GM21529 (cell line): ENCODE data around the gene SIGLEC12.
"Not testable (repeated sequence)": the region's sequence is repeated elsewhere in the genome, so short reads cannot be mapped to it uniquely, and the experiment has no call there.

Experiments
- ATAC-seq: cut with Tn5 transposase; IDR thresholded peaks from one replicate; pipeline ENCODE4 v1.9.1; 2021; ENCODE audit not compliant: unreplicated experiment

The SIGLEC12 gene

DNA sequence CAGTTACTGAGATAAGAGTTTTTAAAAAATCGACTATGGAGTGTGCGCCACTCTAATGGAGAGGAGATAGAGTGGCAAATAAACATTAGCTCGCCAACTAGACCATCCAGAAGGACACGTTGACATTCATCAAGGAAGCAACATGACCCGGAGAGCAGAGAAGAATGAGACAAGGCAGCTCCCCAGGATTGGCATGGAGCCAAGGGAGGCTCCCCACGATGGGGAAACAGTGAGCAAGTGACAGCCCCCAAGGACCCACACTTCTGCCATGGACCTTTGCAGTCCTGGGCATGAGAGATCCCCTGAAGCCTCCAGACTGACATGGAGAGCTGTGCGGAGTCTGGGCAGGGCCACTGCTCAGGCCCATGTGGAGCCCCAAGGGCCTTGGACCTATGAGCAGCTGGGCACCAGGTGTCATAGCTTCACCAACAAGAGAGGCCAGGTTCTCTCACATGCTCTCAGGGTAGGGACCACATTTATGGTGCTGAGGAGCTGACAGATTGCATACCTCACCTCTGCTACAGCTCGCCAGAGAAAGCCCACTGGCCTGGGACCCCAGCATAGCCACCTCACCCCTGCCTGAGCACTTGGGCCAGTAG, 23.2 kb upstream of the SIGLEC12 start:
- ATAC-seq, result no peak

DNA sequence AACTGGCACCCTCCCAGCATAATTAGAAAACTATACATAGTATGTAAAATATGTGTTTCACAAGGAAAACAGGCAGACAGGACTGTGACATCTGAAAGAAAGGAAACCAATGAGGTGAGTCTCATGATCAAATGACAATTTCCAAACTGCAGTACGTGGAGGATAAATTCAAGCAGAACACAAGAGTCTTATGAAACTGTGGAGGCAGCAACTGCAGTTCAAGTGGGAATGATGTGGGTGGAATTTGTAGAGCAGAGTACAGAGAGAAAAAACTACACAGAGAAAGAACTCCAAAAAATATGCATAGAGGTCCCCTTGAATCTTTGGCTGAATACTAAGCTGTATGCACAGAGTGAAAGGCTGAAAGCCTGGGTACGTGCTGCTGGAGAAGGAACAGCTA, 20.2 kb upstream of the SIGLEC12 start:
- no peak for ATAC-seq

DNA sequence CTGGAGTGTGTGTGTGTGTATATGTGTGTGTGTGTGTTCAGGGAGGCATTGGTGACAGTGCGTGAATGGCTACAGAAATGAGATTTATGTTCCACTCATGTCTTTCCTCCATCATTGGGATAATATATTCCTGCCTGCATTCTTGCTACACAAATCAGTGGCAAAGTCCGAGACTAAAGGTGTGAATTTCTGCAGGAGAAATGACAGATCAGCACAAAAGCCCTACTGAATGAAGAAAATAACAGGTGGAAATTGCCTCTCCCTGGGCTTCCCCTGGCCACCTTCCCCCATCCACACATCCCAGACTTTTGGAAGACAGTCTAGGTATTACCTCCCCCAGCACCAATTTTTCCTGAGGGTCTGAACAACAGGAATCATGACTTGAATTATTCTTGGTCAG, 19.8 kb upstream of the SIGLEC12 start:
- ATAC-seq, result no peak

DNA sequence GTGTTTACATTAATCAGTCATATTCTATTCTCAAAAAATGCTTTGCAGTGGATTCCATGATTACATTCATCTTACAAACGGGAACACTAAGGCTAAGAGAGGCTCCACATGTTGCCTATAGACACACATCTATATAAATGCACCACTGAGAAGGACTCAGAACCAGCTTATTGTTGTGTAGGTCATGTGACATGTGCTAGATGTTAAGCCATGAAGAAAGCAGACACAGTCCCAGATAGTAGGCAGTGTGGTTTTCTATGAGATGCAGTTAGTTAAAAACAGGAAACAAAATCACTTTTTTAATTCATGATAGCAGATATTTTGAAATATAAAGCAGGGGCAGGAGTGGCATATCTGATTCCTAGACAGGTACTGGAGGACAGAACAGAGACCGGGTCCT, 19.1 kb upstream of the SIGLEC12 start:
- ATAC-seq, result no peak

DNA sequence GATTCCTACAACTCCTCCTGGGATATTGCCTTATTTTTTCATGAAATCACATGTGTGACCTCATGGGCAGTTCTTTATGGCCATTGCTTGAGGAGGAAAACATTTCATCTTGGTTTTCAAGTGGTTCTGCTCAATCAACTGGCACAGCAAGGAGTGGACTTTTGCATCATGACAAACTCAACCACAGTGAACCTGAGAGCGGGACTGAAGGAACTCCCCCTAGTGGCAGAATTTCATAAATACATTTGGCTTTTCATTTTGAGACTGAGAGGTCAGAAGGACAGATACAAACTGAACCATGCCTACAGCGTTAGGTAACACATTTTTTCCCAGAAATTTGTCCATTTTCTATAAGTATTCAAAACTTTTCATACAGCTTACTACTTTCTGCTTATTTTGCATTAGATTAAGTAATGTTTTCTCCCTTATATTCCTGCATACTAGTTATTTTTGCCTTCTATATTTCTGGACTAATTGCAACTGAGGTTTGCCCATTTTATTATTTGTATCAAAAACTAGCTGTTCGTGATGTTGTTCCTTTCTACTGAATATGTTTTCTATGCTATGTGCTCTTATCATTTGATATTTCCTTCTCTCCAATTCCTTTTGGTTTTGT, 13.4 kb upstream of the SIGLEC12 start:
- no peak for ATAC-seq

DNA sequence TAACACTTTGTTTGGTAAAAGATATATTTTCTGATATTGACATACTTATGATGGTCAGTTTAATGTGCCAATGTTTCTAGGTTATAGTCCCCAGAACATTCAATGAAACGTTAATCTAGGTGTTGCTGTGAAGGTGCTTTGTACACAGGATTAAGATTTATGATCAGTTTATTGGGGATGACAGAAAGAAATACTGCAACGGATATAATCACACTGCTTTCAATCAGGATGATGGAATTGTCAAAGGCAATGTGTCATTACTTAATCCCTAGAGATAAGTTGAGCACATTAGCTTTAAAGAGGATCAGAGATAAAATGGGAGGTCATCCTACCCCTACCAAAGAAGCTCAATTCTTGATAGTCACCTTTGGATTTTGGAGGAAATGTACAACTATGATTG, 12.4 kb upstream of the SIGLEC12 start:
- ATAC-seq, result no peak

DNA sequence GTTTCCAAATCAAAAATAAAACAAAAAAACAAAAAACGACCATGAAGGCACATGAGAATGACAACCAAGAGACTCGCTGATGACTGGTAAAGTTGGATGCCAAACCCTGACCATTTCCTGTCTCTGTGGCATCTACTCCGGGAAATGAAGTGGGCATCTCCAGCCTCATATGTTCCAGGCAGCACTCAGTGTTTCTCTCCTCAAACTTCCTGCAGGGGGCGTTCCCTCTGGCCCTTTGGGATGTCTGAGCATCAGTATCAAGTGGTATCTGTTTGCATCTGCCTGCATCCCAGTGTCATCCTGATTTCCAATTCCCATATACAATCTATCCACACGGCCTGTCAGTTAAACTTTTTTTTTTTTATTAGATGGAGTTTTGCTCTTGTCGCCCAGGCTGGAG, 9.8 kb upstream of the SIGLEC12 start:
- ATAC-seq, result no peak

DNA sequence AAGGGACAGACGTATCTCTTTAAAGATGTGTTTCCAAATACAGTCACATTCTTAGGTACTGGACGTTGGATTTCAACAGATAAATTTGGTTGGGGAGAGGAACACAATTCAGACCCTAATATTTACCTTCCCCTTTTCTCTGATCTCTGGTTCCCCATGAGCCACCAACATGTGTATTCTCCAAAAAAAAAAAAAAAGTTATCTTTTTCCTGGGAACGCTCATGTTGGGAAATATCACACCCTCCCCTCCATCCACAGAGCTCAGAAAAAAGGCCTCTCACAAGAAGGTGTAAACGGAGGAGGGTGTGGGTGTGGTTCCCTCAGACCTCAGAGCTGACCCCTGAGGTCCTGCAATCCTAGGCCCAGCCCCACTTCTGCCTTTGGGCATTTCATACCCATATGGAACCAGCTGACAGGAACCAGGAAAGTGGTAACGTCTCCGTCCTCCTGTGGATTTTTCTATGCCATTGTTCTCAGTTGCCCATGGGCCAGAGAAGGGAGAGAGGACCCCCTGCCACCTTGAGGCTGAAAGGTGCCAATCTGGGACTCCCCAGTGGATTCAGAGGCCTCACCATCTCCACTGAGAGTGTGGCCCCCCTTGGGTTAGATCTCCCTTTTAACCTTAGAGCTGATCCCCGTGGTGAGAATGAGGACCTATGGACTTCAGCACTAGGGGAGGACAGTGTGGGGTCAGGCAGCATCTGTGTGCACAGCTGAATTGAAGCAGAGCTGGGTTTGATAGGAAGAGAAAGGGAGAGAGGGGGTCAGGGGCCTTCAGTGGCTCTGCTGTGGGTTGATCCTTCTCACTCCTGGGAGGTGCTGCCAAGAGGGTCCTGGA, 8.4 kb upstream of the SIGLEC12 start:
- ATAC-seq, result no peak

DNA sequence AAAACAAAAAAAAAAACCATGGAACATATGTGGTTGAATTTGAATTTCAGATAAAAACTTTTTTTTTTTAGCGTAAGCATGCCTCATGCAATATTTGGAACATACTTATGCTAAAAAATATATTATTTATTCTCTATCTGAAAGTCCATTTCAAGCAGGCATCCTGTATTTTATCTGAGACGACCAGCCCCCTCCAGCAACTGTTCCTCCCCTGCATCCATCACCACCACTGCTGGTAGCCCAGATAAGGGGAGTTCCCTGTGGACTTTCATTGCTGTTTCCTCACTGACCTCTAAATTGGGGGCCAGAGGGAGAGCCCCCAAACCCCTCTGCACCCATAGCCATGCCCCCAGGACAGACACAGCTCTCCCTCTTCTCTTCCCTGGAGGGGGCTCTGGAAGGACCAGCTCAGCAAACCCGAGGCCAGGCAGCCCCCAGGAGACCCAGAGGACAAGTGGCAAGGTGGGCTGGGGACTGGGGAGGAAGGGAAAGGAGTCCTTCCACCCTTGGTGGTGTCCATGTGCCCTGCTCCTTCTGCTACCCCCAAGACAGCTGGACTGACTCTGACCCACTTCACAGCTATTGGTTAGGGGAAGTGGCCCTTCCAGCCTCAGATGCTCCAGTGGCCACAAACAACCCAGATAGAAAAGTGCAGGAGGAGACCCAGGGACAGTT, 6.6 kb upstream of the SIGLEC12 start:
- ATAC-seq, result no peak

DNA sequence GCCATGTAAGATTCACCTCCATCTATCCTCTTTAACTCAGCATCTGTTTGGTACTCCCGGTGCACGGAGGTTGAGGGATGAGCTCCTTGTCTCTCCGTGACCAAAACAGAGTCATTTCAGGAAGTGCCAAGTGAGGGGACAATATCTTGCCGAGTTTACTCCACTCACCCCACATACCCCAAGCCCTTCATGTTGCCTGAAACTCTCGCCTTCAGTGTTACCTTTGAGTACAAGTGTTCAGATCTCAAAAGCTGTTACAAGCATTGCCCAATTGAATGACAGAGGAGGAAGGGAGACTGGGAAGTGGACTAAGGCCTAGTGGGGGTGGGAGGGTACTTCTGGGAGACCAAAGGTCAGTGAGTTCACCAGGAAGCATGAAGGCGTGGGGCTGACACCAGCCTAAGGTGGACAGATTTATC, 6.0 kb upstream of the SIGLEC12 start:
- no peak for ATAC-seq

DNA sequence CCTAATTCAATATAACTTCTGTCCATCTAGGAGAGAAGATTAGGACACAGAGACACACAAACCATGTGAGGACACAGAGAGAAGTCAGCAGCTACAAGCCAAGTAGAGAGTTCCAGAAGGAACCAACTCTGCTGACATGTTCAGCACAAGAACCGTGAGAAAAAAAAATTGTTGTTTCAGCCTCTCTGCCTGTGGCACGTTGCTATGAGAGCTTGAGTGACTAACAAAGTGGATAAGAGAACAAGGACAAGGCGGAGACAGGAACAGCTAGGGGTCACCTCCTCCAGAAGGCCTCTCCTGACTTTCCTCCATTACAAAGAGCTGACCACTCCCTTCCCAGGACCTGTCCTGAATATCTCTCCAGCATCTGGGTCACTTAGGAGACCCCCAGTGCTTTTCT, 5.6 kb upstream of the SIGLEC12 start:
- ATAC-seq, result no peak

DNA sequence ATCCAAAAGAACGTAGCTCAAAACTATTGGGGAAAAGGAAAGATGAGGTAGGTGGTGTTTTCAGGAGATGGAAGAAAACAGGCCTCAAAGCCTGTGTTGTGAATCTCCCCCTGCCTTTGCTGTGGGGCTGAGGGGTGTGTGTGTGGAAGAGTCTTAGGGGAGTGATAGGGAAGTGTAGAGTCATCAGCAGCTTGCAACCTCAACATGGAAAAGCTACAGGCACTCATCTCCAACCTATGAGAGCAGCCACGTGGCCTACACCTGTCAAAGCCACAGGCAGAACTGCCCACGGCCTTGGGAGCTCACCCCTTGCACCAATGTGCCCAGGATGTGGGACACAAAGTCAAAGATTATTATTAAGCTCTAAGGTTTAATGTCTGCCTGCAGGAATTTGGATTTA, 4.3 kb upstream of the SIGLEC12 start:
- ATAC-seq, result no peak

DNA sequence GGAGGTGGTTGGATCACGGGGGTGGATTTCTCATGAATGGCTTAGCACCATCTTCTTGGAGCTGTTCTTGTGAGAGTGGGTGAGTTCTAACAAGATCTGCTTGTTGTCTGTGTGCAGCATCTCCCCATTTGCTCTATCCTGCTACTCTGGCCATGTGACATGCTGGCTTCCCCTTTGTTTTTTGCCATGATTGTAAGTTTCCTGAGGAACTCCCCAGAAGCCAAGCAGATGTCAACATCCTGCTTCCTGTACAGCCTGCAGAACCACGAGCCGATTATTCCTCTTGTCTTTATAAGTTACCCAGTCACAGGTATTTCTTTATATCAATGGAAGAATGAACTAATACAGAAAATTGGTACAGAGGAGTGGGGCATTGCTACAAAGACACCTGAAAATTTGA, 2.3 kb upstream of the SIGLEC12 start:
- no peak for ATAC-seq

DNA sequence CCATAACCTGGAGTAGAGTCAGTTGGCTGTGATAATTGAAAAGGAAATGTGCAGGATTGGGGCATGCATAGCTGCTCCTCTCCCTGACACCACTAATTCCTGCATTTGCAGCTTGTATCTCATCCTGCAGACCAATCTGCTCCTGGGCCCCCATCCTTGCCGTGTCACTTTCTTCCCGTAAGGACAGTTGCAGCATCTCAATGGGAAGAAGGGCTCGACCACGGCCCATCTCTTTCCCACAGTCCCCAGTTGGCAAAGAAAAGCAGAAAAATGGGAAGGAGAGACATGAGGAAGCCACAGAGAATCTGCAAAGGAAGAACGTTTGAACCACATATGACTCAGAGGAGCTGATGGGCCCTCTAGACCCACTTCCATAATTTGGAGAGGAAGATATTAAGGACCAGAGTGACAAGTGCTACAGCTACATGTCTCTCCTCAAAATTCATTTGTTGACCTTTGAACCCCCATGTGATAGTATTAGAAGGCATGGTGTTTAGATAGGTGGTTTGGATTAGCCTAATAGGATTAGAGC, 1.8 kb upstream of the SIGLEC12 start:
- ATAC-seq, result no peak

DNA sequence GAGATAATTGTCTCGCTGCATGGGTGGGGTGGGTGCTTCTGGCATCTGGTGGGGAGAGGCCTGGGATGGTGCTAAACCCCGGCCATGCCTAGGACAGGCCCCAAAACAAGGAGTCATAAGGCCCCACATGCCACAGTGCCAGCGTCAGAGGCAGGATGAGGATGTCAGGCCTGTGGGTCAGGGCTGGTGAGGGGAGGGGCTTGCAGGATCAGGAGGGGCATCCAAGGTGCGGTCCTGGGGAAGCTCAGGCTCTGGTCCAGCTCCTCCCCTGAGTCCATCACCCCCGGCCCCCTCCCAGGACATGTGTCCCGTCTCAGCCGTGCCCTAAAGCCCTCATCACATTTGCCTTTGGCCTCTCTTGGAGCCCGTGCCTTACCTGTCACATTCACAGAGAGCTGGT, 669 bp downstream of the SIGLEC12 start:
- not testable (repeated sequence) for ATAC-seq

DNA sequence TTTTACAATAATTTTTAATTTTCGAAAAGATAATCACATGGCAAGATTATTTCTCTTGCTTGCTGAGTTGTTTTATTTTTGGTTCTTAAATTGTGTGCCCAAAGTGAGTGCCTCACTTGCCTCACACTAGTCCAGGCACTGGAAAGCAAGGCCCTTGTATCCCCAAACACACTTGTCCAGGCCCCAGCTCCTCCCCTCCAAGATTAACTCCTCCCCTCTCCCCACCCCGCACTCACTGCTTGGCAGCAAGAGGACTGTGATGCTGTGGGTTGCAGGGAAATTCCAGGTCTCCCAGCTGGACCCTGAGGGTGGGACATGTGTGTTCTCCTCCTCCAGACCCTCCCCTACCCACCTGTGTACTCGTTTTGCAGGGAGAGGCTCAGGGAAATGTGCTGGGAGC, 3.9 kb downstream of the SIGLEC12 start:
- ATAC-seq, result no peak

DNA sequence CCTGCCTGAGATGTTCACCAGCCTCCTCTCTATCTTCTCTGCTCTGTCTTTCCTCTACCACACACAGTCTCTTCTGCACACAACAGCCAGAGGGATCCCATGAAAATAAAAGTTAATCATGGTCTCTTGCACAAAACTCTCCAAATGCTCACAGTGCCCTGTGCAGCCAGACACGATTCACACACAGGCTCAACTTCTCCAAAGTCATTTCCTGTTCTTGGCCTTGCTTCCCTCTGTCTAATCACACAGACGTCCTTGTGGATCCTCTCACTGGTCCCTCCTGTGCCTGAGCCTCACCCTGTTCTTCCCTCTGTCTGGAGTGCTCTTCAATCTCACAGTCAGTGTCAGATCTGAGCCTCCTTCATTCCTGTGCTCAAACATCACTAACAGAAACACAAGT, 7.8 kb downstream of the SIGLEC12 start:
- no peak for ATAC-seq

DNA sequence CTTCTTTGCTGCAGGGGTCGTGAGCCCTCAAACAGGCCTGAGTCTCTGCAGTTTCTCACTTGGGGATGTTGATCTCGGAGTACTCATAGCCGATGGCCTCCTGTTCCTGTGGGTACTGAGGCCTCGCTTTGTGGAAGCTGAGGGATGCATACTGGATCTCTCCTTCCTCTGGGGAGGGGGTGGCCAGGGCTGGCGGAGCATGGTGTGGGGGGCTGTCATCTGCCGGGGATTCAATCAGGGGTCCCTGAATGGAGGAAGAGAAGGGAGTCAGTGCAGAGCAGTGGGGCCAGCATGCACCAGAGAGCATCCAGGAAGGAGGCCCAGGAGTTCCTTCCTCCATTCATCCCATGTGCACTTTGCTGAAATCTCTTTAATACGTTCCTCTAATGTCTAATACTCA, 10.0 kb downstream of the SIGLEC12 start:
- ATAC-seq, result no peak

DNA sequence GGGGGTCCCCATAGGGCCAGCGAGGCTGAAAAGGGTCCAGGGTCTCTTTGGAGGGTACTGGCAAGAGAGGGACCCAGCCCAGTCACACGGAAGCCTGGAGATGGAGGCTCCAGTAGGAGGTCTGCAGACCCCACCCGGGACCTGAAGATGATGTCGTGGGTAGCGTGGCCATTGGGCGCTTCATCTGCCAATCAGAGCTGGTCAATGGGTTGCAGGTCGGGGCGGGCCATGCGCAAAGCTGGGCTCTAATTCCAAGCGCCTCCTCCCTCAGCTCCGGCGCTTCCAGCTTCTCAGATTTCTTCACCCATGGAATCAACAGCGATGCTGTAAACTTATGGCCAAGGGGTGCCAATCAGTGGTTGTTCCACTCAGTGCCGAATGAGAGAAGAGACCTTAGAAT, 10.9 kb downstream of the SIGLEC12 start:
- no peak for ATAC-seq

DNA sequence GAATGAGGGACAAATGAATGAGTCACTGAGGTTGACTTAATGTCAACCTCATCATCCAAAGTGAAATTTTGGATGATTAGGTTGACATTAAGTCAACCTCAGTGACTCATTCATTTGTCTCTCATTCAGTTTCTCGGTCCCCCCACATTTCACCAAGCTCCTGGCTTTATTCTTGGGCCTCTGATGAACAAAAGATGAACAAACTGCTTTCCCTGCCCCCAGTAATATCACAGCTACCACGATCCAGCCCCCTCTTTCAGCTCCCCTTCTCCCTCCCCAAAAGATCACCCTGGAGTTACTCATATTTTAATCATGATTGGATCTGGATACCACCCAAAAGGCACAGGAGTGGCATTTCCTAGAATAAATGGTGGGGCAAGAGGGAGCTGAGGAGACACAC, 12.5 kb downstream of the SIGLEC12 start:
- no peak for ATAC-seq

DNA sequence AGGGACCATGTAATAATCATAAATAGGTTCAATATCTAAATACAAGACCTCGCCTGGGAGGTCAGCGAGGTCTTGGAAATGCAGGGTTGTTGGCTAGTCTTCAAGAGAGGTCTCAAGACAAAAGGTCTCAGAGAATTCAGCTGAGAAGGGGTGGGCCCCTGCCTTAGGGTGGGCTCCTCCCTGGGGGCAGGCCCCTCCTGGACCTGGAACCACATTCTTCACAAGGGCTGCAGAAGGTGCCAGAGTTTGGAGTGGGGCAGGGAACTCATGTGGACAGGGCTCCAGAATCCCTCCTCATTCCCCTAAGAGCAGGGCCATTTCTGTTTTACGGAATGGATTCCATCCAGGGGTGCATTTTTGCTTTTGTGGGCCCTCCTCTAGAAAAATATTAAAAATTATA, 13.1 kb downstream of the SIGLEC12 start:
- no peak for ATAC-seq
